Measurements from ENCODE around the gene MICAL2. TPM values are rescaled to one million over a fixed set of nuclear protein-coding genes. Genes with fewer than 3 reads are reported as not detected.

The MICAL2 gene
- total RNA-seq, 1 donor from 2014 or later: 140 TPM

GRCh38 chr11:12075822-12076821 is 34.3 kb upstream of the MICAL2 start:
- DNase-seq (ENCODE audit: low read depth in 2 of 2): peak in 1 of 2 donors; percentile 42

DNA sequence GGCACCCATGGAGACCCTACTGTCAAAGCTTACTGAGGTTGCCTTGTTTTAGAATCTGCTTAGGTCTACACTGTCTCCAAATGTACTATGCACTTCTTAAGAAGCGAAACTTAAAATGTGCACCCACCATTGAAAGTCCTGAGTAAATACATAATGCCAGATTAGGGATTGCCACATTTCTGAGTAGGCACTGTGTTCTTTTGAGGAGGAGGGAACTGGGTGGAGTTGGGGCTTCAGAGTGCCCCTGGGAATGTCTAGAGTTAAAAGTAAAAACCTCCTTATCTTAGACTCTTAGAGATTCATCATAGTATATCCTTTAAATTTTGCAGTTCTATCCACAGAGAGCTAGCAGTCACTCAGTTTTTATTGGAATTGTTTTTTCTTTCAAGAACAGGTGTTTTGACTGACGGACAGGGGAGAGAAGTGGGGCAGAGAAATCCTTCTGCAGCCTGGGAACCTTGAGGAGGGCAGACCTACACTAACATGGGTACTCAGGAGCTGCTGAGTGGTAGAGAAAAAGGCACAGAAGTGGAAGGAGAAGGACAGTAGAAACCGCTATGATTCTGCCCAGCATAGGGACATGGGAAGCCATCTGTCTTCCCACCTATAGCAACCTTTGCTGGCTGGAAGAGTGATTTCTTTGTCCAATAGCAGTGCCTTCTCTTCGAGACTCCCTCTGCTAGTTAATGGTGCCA is 33.4 kb upstream of the MICAL2 start:
- DNase-seq (ENCODE audit: low read depth in 2 of 2): no peak

- no peak for DNase-seq (ENCODE audit: low read depth in 2 of 2)
Observed at GRCh38 chr11:12077535-12078280, 32.7 kb upstream of the MICAL2 start.

DNA sequence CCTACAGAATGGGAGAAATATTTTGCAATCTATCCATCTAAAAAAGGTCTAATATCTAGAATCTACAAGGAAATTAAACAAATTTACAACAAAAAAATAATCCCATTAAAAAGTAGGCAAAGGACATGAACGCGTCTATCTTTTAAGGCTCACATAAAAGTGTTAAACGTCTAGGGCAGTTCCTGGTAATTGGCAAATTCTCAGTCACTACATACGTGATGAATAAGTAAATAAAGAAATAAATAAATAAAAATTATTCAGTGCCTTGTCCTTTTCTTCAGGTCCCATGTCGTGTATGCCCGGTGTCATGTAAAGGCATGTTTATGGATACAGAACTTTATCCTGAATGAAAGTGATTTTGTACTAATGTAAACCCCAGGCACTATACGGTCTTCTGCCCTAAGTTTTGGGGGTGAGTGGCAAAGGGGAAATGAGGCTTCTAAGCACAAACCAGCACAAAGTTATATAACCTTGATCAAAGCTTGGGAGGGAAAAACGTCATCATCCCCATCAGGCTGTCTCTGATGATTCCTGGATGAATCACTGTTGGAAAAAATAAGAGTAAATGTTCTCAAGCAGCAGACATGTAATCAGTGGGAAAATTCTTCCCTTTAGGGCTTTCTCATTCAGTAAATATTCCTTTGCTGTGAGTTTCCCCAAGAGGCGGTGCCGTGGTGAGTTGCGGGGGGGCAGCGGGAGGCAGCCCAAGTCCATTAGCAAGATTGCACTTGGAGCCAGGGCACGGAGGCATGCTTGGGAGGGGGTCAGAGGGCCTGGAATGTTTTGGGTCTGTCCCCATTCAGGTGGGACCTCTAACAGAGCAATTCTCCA is 30.4 kb upstream of the MICAL2 start:
- peak; percentile 54 to 97 for DNase-seq (ENCODE audit: low read depth in 2 of 2)

GRCh38 chr11:12083380-12083779 is 27.0 kb upstream of the MICAL2 start:
- DNase-seq (ENCODE audit: low read depth in 2 of 2): no peak

DNA sequence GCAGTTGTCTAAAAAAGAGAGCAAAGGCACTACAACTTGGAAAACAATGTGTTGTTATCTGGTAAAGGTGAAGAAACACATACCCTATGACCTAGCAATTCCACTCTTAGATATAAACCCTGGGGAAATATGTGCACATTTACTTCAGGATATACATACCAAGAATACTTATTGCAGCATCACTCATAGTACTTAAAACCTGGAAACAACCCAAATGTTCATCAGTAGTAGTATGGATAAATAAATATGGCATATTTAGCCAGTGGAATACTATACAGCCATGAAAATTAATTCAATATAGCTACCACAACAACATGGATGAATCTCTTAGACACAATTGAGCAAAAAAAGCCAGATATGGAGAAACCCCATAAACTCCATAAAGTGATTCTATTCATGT is 26.1 kb upstream of the MICAL2 start:
- DNase-seq (ENCODE audit: low read depth in 2 of 2): no peak

- DNase-seq (ENCODE audit: low read depth in 2 of 2): peak in 1 of 2 donors; percentile 58
Observed at GRCh38 chr11:12085371-12086251, 24.8 kb upstream of the MICAL2 start.

DNA sequence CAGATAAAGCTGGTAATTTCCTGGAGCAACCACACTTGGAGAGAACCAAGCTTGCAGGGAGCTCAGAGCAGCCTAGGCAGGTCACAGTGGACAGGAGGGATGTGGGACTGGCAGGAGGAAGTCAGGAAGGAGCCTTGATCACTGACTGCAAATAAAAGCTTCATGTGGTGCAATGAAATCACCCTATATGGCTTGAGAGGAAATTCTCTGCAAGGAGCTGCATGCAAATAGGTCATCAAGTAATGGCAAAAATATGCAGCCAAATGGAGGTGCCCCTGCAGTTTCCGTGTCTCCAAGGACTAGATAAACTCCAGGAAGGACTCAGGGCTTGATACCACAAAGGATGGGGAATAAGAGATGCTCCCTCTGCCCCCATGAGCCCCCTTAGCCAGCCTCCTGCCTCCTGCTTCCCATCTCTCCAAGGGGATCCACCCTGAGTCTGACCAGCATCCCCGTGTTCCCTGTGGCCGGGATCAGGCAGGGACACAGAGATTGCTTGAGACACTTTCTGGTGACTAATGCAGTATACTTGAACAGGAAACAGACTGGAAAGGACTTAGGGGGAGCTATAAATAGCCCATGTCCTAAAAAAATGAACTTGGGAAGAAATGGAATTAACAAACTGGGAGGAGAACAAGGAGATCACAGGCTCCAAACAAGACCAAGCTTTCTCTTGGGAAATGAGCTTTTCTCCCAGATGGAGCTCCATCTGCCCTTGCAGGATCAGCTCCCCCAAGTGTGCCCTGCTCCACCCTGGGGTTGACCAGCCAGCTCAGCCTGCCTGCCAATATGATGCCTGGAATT is 23.9 kb upstream of the MICAL2 start:
- peak in 1 of 2 donors; percentile 94 for DNase-seq (ENCODE audit: low read depth in 2 of 2)

GRCh38 chr11:12087075-12088004 is 23.1 kb upstream of the MICAL2 start:
- DNase-seq (ENCODE audit: low read depth in 2 of 2): peak in 1 of 2 donors; percentile 69

DNA sequence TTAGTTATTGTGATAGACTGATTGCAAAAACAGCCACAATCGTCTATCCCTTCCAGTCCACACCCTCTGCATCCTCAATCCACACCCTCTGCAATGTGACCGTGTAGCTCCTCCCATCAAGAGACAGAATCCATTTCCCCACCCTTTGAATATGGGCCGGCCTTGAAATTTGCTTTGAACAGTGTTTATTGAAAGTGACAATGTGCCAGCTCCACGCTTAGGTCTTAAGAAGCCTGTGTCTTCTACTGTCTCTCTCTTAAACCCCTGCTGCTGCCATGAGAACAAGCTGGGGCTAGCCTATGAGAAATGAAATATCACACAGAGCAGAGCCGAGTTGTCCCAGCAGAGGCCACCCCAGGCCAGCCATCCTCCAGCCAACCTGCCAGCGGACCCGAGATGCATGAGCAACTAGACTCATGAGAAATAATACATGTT is 22.3 kb upstream of the MICAL2 start:
- peak; percentile 75 to 80 for DNase-seq (ENCODE audit: low read depth in 2 of 2)

DNA sequence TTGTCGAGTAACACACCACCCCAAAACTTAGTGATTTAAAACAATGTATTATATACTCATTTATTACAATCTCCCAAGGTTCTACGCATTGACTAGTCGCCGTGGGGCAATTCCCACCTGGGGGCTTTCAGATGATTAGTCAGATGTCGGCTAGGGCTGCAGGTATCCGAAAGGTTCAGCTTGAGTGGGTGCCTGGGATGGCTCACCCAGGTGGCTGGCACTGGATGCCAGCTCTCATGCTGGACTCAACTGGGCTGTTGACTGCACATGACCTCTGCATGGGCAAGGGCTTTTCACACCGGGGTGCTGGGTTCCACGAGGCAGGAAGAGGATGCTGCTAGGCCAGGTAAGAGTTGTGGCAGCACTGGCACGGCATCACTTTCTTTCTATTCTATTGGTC is 21.9 kb upstream of the MICAL2 start:
- DNase-seq (ENCODE audit: low read depth in 2 of 2): no peak

- DNase-seq (ENCODE audit: low read depth in 2 of 2): no peak
Observed at GRCh38 chr11:12089041-12089440, 21.3 kb upstream of the MICAL2 start.

DNA sequence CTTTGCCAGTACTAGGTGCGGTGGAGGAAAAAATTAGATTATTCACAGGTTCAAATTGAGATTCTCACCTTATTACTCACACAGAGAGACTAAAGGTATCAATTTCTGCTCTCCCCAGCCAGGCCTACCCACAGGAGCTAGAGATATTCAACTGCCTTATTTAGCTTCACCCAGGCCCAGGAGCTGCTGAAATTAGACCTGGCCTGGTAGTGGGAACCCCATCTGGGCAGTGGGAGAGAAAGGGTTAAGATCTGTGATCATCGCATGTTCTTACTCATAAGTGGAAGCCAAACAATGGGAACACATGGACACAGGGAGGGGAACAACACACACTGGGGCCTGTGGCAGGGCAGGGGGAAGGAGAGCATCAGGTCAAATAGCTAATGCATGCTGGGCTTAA is 20.9 kb upstream of the MICAL2 start:
- DNase-seq (ENCODE audit: low read depth in 2 of 2): peak in 1 of 2 donors; percentile 61

GRCh38 chr11:12090061-12090591 is 20.3 kb upstream of the MICAL2 start:
- peak; percentile 63 to 72 for DNase-seq (ENCODE audit: low read depth in 2 of 2)

DNA sequence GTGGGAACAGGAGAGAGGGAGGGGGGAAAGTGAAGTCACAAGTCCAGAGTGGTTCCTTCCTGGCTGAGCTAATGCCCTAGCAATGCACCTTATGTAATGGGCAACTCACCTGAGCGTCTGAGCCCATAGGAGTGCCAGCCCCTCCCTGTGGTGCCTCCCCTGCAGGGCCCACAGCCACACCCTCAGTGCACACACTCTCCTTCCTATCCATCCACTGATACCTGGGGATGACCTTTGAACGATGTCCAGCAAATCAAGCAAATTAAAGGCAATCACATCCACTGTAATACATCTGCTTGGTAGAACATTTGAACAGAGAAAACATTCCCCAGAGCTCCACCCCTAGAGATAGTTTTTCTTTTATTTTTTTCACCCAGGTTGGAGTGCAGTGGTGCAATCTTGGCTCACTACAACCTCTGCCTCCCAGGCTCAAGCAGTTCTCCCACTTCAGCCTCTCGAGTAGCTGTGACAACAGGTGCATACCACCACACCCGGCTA is 19.6 kb upstream of the MICAL2 start:
- no peak for DNase-seq (ENCODE audit: low read depth in 2 of 2)

GRCh38 chr11:12091956-12092558 is 18.3 kb upstream of the MICAL2 start:
- no peak for DNase-seq (ENCODE audit: low read depth in 2 of 2)

- no peak for DNase-seq (ENCODE audit: low read depth in 2 of 2)
Observed at GRCh38 chr11:12092714-12093113, 17.7 kb upstream of the MICAL2 start.
